Measurements from ENCODE around the gene SAMSN1. TPM values are rescaled to one million over a fixed set of nuclear protein-coding genes. Genes with fewer than 3 reads are reported as not detected.
A peak's percentile ranks its signal among the peaks of the same experiment; 100 is the strongest.

The SAMSN1 gene
- total and polyA plus RNA-seq, 9 of the 15 experiments (the other 6 are each of a cell fraction or from before 2014, with no cell fraction given): 101 to 223 (median 159) TPM

GRCh38 chr21:14454016-14455009 is 91.8 kb downstream of the SAMSN1 start (continued):
- 0 out of 2 replicates have a peak, but pooled peaks have one; percentile 44 for TF ChIP-seq AFF4 (CRISPR knock-in tag; IDR thresholded peaks at IDR 0.05)
- TF ChIP-seq HMG20B (CRISPR knock-in tag; IDR thresholded peaks at IDR 0.05): no peak
- TF ChIP-seq NFYB (IDR thresholded peaks at IDR 0.05; ENCODE audit: extremely low read depth, insufficient read length): no peak
- peak in 1 of 2 experiments; percentile 68 for TF ChIP-seq NCOA2 (IDR thresholded peaks at IDR 0.05; ENCODE audit: partially characterized antibody in 2 of 2)
- no peak for TF ChIP-seq THAP7 (CRISPR knock-in tag; IDR thresholded peaks at IDR 0.05)
- TF ChIP-seq E2F4 (CRISPR knock-in tag; IDR thresholded peaks at IDR 0.05; ENCODE audit: low read depth): no peak
- TF ChIP-seq ZBTB1 (CRISPR knock-in tag; IDR thresholded peaks at IDR 0.05; ENCODE audit: borderline replicate concordance, low read depth): no peak
- TF ChIP-seq ZNF436 (CRISPR knock-in tag; IDR thresholded peaks at IDR 0.05): no peak
- TF ChIP-seq CBX2 (IDR thresholded peaks at IDR 0.05; ENCODE audit: insufficient read depth, low read length, poor library complexity, severe bottlenecking): no peak
- TF ChIP-seq NBN (IDR thresholded peaks at IDR 0.05; ENCODE audit: low read depth): peak; percentile 68; the same call in 1 of the 2 replicates
- TF ChIP-seq ZNF586 (CRISPR knock-in tag; conservative IDR thresholded peaks at IDR 0.05): no peak
- TF ChIP-seq ZBTB49 (CRISPR knock-in tag; IDR thresholded peaks at IDR 0.05; ENCODE audit: borderline replicate concordance): no peak
- no peak for TF ChIP-seq BRF1 (IDR thresholded peaks at IDR 0.05; ENCODE audit: borderline replicate concordance, extremely low read depth, insufficient read length)
- TF ChIP-seq ZC3H8 (IDR thresholded peaks at IDR 0.05): no peak

All from K562 (cell line).